Measurements from ENCODE around the gene ESYT2. TPM values are rescaled to one million over a fixed set of nuclear protein-coding genes. Genes with fewer than 3 reads are reported as not detected.

Gene ESYT2
- total RNA-seq, 1 donor from 2014 or later = 41.4 TPM

DNA sequence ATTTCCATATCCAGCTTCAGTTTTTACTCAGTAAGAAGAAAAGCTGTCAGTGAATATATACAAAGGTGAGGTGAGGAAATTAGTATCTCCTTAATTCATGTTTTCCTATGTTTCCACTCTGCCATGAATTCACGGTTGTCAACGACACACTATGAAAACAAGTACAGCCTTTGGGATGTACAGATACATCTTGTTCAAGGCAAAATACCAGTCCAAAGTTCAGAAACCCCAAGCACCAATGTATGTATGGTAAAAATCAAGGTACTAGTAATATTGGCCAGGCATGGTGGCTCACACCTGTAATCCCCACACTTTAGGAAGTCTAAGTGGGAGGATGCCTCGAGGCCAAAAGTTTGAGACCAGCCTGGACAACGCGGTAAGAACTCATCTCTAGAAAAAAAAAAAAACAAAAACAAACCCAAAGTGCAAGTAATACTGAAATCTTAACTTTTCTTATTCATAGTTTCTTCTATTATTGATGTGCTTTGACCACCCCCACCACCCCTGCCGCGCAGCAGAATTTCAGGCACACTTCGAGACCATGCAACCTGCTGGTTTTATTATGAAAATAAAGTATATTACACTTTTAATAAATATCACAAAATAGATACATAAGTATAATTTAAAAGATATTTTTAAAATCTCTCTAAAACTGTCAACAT is 3.5 kb downstream of the ESYT2 start:
- ATAC-seq = no peak

DNA sequence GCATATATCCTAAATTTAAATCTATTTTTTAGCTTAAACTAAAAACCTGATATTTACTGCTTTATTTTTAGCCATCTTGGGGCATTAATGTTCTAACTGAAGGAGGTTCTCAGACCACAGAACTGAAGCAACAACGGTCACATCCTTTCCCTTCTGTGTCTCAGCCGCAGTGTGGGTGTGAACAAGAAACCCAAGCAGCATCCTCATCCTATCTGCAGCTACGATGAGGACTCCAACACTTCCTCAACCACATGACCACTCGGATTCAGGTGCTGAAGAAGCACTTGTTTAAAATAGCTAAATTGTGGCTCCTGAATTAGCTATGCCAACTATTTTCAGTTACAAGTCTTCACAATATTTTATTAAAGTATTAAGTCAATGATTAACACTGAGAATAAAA is 5.3 kb downstream of the ESYT2 start:
- no peak for ATAC-seq

DNA sequence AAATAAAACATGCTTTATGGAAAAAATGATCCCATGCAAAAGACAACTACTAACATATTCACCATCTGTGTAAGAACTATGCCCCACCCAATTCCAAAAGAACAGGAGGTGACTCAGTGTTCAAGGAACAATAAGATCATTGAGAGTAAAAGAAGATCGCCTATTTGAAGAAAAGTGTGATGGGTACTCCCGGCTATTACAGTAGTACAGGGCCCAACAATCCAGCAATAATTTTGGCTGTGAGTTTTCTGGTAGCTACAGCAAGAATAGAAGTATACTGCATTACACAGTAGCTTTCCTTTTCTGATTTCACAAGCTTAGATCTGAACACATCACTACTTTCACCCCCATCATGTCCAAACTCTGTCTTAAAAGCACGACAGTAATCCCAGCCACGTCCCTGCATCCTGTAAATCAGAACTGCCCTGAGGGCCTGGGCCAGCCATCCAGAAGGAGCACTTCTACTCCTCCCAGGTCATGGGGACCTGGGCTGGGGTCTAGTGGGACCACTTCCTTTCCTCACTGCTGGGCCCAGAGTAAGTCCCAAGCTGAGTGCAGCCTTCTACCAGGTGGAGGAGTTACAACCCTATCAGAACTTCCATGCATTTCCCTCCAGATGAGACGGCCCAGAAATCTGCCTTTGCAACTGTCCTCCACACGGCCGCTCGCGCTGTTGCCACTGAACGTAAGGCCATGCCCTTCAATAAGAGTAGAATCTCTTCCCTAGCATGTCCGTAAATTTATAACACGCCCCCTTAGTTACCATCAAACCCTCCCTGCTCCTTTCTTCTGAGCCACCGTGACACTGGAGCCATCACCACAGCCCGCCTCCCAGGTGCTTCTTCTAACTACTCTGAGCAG is 7.9 kb downstream of the ESYT2 start:
- peak; percentile 62 for ATAC-seq

DNA sequence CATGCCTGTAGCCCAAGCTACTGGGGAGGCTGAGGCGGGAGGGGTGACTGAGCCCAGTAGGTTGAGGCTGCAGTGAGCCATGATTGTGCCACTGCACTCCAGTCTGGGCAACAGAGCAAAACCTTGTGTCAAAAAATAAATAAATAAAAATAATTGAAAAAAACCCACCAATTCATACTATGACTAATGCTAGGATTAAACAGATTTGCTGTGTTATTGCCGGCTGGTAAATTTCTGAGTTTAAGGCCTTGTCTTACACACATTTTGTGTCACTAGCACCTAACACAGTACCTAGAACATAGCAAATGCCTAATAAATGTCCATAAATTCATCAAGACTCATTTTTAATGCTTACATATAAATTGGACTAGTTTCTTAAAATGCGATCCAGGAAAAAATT is 8.7 kb downstream of the ESYT2 start:
- ATAC-seq = no peak

DNA sequence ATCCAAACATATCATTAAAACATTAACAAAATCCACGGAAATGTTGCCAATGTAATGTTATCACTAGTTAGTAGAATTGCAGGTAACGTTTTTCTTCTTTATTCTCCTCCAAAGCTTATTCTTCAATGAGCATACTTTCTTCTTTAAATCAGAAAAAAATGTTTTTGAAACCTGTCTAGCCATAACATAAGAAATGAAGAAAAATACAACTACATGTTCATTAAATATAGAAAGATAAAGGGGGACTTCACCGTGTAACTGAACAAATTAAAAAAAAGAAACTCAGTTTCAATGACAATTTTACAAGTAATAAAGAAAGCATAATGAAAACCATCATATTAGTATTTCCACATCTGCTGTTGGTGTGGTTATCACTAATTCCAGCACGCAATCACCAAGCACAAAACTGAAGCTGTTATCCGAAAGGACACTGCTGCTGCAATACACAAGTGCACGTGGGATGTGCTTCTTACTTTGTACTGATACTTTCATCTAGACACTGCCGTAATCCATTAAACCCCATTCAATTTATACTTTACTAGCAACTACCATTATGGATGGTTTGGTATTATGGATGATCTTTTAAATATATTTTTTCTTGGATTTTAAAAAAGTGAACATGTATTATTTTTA is 9.6 kb downstream of the ESYT2 start:
- no peak for ATAC-seq

DNA sequence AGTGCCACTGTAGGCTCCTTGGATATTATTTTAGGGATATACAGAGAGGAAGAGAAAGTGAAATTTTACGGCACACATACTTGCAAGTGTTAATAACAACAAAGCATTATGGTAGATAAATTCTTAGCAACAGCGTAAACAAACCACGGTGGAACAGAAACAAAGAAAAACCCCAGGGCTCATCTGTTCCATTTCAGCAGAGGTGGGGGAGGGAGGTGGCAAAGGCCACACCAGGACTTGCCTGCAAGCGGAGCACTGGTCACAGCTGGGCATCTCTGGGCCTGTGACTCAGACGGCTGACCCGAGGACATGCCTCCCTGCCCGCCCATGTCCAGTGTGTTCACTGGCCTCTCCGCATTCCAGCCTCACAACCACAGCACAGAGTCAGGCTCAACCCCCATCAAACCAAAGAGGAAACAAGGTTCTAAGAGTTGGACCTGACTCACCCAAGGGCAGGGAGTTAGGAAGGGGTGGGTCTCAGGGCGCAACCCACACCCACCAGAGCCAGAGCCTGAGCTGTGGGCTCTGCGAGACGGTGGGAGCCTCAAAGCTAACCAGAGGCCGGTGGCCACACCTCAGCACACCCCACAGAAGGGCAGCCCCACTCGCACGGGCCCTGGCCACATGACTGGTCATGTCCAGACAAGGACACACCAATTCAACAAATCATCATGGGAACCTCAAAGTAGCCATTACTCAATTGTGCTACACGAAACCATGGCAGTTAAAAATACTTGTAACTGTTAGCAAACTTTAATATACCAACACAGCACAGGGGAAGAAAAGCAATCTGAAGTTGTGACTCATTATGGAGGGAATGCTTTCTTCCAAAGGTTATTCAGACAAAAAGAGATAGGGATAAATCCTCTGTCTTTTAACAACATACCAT is 10.7 kb downstream of the ESYT2 start:
- ATAC-seq = peak; percentile 87

DNA sequence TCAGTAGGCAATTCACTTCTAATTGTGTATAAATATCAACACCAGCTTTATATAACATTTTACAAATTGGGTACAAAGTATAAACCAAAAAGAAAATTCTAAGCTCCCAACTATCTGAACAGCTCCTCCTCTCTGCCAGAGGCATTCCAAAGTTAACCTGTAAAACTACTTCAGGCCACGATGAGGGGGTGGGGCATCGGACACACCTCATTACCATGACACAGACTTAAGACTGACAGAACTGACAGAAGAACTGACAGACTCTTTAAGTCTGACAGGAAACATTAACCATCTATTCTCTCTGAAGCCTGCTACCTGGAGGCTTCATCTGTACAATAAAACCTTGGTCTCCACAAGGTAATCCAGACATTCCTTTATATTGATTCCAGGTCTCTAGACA is 12.3 kb downstream of the ESYT2 start:
- ATAC-seq = peak; percentile 76

DNA sequence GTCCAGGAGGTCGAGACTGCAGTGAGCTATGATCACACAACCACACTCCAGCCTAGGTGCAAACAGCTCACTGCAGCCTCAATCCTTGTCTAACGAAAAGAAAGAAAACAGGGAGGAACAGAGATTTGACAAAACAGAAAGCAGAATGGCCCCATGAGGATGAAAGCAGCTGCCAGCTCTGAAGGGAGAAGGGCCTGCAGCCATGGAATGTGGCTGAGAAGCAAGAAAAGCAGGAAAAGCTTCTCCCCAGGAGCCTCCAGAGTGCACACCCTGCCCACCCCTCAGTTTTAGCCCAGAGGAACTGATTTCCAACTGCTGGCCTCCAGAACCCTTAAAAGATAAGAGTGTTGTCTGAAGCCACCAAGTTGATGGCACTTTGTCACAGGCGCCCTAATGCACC is 13.0 kb downstream of the ESYT2 start:
- ATAC-seq = peak; percentile 24

DNA sequence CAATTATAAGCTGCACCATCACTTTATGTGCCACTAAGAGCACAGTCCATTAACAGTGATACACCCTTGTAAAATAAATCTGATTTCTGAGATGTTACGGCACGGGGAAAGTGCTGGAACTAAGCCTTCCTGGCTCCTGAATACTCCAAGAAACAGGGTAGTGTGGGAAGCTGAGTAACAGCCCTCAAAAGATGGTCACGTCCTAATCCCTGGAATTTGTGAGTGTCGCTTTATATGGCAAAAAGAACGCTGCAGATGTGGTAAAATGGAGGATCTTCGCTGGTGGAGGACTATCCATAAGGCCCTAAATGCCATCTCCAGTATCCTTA is 13.5 kb downstream of the ESYT2 start:
- ATAC-seq = no peak

DNA sequence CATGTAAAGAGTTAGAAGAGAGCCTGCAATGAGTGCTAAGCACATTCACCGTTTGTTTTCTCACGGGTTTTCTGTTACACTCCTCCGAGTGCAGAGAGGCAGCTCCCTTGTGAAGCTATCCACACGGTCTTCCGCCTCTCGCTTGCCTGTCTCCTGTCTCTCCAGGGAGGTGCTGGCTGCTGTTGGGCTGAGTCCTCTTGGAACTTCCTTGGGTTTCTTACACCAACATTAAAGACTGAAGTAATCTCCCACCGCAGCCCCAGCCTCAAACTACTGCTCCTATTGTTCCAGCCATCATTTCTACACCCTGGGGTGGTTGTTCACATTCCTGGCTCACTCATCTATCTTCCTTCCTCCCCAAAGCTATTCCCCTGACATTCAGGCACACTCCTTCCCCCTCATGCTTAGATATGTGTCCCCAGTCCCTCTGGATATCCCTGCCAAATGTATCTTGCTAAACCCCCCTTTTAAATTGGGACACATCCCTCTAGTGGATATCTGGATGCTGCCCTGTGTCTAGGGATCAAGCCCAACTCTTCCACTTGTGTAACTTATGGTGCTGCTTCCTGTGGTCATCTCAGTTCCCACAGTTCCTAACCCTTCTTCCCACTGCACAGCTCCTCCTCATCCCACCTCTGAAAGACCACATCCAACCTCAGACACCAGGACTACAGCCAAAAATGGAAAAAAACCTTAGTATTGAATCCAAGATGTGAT is 14.1 kb downstream of the ESYT2 start:
- no peak for ATAC-seq

DNA sequence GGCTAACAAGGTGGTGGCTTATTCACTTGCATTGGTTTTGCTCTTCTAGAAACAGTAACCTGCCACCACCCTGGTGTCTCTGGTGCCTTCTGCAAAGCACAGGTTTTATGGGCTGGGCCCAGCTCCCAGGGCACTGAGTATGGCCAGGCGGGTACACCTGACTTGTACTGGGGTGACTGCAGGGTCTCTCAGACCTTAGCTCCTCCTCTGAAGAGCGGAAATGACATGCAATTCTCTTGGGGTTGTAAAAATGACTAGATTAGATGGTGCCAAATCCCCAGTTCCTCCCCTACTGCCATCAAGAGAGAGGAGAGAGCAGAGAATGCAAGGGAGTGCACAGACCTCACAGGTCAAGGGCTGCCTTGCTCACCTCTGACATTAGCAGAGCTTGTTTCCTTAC is 14.7 kb downstream of the ESYT2 start:
- ATAC-seq = no peak

DNA sequence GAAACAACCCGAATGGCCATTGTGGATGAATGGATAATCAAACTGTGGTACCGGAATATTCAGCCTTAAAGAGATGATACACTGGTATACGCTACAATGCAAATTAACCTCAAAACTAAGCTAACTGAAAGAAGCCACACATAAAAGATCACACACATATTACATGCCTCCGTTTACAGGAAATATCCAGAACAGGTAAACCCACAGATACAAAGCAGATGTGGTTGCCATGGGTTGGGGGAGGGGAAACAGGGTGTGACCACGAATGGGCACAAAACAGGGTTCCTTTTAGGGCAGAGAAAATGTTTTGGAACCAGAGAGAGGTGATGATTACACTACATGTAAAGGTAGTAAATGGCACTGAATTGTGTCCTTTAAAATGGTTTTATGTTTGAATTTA is 16.6 kb downstream of the ESYT2 start:
- no peak for ATAC-seq

DNA sequence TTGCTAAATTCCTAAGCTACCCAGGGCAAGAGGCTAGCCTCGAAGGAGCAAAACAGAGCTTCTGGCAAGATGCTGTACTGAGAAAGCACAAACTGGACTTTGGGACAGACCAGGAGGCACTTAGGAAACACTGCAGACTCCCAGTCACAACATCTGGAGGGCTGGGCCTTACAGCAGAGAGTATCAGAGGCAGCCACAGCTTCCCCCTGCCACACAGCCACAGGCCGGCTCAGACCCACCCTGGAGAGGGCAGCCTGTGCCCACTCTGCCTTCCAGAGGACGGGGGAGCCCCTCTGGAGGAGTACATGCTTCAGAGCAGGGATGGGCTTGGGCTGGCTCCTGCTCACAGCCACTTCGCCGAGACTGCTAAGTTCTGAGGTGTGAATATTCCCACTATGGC is 17.4 kb downstream of the ESYT2 start:
- ATAC-seq = no peak

DNA sequence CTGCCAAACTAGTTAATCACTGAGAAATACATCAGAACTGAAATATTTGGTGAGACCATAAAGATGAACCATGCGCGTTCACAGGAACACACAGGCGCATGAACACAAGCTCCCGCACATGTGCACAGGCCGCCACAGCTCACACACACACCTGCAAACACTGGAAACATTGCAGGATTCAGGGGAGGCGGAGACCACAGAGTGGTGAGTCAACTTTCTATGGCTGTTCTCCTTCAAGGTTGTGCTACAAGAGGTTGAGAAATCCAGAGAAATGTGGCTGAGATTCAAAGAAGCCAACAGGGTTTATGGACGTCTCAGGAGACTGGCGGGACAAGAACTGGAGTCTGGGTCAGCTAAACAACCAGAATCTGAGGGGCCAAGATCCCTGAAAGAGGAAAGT is 17.8 kb downstream of the ESYT2 start:
- ATAC-seq = peak; percentile 94

DNA sequence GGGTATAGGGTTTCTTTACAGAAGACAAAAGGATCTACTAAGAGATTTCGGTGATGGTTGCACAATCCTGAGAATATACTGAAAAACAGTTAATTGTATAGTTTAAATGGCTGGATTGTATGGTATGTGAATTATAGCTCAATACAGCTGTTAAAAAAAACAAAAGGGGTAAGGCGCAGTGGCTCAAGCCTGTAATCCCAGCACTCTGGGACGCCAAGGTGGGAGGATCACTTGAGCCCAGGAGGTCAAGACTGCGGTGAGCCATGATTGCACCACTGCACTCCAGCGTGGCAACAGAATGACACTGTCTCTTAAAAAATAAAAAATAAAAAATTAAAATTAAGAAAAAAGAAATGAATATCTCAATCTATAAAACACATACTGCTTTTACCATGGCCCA is 18.5 kb downstream of the ESYT2 start:
- ATAC-seq = no peak

DNA sequence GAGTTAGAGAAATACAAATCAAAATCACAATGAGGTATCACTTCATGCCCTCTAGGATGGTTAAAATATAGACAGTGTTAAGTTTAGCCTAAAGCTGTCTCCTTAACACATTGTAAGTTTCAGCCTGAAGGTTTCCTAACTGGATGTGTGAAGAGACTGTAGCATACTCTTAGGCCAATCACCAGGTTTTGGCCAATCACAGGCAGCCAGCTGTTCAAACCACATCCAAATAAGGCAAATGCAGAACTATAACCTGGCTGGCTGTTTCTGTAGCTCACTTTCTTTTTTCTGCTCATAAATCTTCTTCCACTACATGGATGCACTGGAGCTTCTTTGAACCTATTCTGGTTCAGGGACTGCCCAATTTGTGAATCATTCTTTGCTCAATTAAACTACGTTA is 19.7 kb downstream of the ESYT2 start:
- no peak for ATAC-seq

DNA sequence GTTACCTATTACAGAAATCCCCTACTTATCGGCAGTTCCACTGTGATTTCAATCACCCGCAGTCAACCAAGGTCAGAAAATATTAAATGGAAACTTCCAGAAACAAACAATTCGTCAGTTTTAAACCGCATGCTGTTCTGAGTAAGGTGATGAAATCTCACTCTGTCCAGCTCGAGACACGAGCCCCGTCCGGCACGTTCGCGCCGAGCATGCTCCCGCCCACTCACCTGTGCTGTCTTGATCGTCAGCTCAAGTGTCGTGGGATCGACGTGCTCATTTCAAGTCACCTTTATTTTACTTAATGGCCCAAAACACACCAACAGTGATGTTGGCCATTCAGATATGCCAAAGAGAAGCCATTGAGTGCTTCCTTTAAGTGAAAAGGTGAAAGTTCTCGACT is 21.2 kb downstream of the ESYT2 start:
- ATAC-seq = no peak

DNA sequence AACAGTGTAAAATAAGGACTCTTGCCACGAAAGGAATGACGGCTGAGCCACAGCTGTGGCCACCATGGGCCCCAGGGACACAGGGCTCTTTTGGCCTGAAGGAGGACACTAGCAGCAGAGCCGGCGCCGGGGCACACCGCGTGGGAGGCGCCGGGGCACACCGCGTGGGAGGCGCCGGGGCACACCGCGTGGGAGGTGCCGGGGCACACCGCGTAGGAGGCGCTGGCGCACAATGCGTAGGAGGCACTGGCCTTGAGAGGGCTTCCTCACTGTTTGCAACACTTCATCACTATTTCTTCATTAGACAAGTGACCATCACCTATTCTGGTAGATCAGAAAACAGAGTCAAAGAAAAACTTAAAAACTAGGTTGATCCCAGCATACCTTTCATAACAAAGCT is 23.4 kb downstream of the ESYT2 start:
- no peak for ATAC-seq

DNA sequence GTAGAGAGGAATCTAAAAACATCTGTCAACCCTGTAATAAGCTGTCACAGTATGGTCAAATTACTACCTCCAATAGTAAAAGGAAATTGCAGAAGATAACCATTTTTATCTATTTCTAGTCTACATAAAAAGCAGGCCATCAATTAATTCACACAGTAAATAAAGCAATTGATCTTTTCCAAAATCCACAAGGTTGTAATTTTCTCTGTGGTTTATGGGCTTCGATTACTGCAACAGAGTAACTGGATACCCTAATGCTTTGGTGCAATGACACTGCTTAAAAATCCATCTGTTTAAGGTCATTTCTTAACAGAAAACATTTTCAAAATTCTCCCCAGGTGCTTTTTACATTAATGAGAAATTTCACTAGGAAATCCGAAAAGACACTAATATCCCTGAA is 23.9 kb downstream of the ESYT2 start:
- ATAC-seq = no peak

DNA sequence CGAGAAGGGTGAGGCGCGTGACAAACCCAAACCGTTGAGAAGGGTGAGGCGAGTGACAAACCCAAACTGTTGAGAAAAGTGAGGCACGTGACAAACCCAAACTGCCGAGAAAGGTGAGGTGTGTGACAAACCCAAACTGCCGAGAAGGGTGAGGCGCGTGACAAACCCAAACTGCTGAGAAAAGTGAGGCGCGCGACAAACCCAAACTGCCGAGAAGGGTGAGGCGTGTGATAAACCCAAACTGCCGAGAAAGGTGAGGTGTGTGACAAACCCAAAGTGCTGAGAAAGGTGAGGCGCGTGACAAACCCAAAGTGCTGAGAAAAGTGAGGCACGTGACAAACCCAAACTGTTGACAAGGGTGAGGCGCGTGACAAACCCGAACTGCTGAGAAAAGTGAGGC is 25.0 kb downstream of the ESYT2 start:
- ATAC-seq = no peak

DNA sequence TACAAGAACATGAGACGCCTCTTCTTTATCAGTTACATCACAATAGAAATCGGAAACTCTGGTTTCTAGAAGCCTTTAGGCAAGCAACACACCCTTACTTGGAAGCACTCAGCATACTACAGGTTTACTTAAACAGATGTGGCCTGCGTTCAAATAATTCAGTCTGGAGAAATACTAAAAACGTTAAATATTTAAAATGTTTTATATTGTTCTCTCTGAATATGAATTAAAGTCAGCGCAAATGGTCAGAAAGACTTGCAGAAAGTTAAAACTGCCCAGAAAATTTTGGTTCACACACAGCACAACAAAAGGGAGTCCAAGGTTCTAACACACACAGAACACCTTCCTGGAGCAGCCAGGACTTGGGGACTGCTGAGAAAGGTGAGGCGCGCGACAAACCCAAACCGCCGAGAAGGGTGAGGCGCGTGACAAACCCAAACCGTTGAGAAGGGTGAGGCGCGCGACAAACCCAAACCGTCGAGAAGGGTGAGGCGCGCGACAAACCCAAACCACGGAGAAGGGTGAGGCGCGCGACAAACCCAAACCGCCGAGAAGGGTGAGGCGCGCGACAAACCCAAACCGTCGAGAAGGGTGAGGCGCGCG is 25.8 kb downstream of the ESYT2 start:
- no peak for ATAC-seq
